ENCODE data around the gene SEMA4C.
"Not testable (repeated sequence)": the region's sequence is repeated elsewhere in the genome, so short reads cannot be mapped to it uniquely, and the experiment has no call there.

The SEMA4C gene

GRCh38 chr2:96897491-96898134 is 27.7 kb upstream of the SEMA4C start:
- DNase-seq = no peak

GRCh38 chr2:96895746-96896651 is 26.1 kb upstream of the SEMA4C start:
- peak in 1 of 4 experiments; percentile 28 for DNase-seq

- no peak for DNase-seq
These were observed 25.3 kb upstream of the SEMA4C start for GRCh38 chr2:96895032-96895745.

GRCh38 chr2:96894151-96894531 is 24.3 kb upstream of the SEMA4C start:
- DNase-seq = no peak

- DNase-seq = no peak
These were observed 23.6 kb upstream of the SEMA4C start for GRCh38 chr2:96893289-96894150.

GRCh38 chr2:96891591-96892333 is 21.9 kb upstream of the SEMA4C start:
- no peak for DNase-seq

GRCh38 chr2:96890726-96891385 is 21.0 kb upstream of the SEMA4C start:
- no peak for DNase-seq

- DNase-seq = no peak
These were observed 20.4 kb upstream of the SEMA4C start for GRCh38 chr2:96890252-96890651.

GRCh38 chr2:96889502-96889901 is 19.6 kb upstream of the SEMA4C start:
- DNase-seq = not testable (repeated sequence)

- DNase-seq = no peak
These were observed 18.5 kb upstream of the SEMA4C start for GRCh38 chr2:96888072-96889011.

GRCh38 chr2:96887493-96888012 is 17.7 kb upstream of the SEMA4C start:
- DNase-seq = no peak

GRCh38 chr2:96885432-96886347 is 15.8 kb upstream of the SEMA4C start:
- DNase-seq = no peak

GRCh38 chr2:96884299-96885094 is 14.6 kb upstream of the SEMA4C start:
- DNase-seq = no peak

- no peak for DNase-seq
These were observed 13.4 kb upstream of the SEMA4C start for GRCh38 chr2:96883306-96883705.

GRCh38 chr2:96882906-96883305 is 13.0 kb upstream of the SEMA4C start:
- DNase-seq = no peak

GRCh38 chr2:96882230-96882629 is 12.3 kb upstream of the SEMA4C start:
- no peak for DNase-seq

- DNase-seq = no peak
These were observed 11.7 kb upstream of the SEMA4C start for GRCh38 chr2:96881349-96882195.
